Gastroesophageal sphincter (tissue), 4 donors: ENCODE results near the gene NOL6. TPM values are rescaled to one million over a fixed set of nuclear protein-coding genes. Genes with fewer than 3 reads are reported as not detected.
"Not testable (repeated sequence)": the region's sequence is repeated elsewhere in the genome, so short reads cannot be mapped to it uniquely, and the experiment has no call there.

Experiments used
- ATAC-seq: fragments of 150-250 bp; one replicate; pipeline ENCODE4 v1.9.1; 2016; ENCODE audit warnings: mild to moderate bottlenecking, moderate library complexity
- H3K27ac ChIP-seq, 4 donors: fragments of 200-600 bp; sonication (generic) in 3 of 4; 1 replicate in 3 of 4; 2 replicates in 1 of 4; pipeline ENCODE4 v1.5.1; 2016 to 2019
- H3K27me3 ChIP-seq: fragments of 200-600 bp; sonication (generic); one replicate; pipeline ENCODE4 v1.5.1; 2019
- H3K36me3 ChIP-seq, 2 donors: fragments of 200-600 bp; sonication (generic); one replicate each; pipeline ENCODE4 v1.5.1; 2019; ENCODE audit warnings: control low read depth in 1 of 2
- H3K4me1 ChIP-seq, 3 donors: fragments of 200-600 bp; sonication (generic); 1 replicate in 2 of 3; 2 replicates in 1 of 3; pipeline ENCODE4 v1.5.1; 2016 to 2019; ENCODE audit warnings: control low read depth in 2 of 3
- H3K4me3 ChIP-seq, 2 donors: fragments of 200-600 bp; sonication (generic); one replicate each; pipeline ENCODE4 v1.5.1; 2019; ENCODE audit warnings: mild to moderate bottlenecking in 1 of 2, moderate library complexity in 1 of 2
- H3K9me3 ChIP-seq, 3 donors: fragments of 200-600 bp; sonication (generic); one replicate each; pipeline ENCODE4 v1.5.1; 2017 to 2019; ENCODE audit warnings: control low read depth in 2 of 3
- EP300 ChIP-seq: sonication (generic); formaldehyde crosslinking; IDR thresholded peaks from one replicate; pipeline ENCODE4 v1.6.1; 2017; ENCODE audit warnings: antibody characterized with exemption, mild to moderate bottlenecking
- POLR2A ChIP-seq, 2 donors: fragments of 450-650 bp; IDR thresholded peaks; one replicate each; pipeline ENCODE4 v1.6.1; 2017; ENCODE audit warnings: antibody characterized with exemption in 2 of 2, mild to moderate bottlenecking in 2 of 2, moderate library complexity in 1 of 2
- POLR2AphosphoS5 ChIP-seq: sonication (generic); formaldehyde crosslinking; IDR thresholded peaks from one replicate; pipeline ENCODE4 v1.6.1; 2017; ENCODE audit warnings: antibody characterized with exemption
- WGBS, 2 donors: methylation state at CpG; one replicate each; pipeline ENCODE4 v1.1.5; 2018; ENCODE audit warnings: low coverage in 1 of 2; 5-methylcytosine and 5-hydroxymethylcytosine counted together
- total RNA-seq, 4 donors: library from RNA; depleted of rRNA; stranded (reverse); fragments of >200 nt; gene quantifications; one replicate each; pipeline ENCODE4 v1.1.0, GENCODE V29; 2016
- TF ChIP-seq, protein P1 (sequence below), 4 experiments: fragments of 200-600 bp in 2 of 4; fragments of 450-650 bp in 2 of 4; sonication (generic) in 1 of 4; IDR thresholded peaks; one replicate each; pipeline ENCODE4 v1.5.1; 2017 to 2019; ENCODE audit warnings: antibody characterized with exemption in 4 of 4, mild to moderate bottlenecking in 2 of 4, moderate library complexity in 2 of 4

Gene NOL6, protein sequence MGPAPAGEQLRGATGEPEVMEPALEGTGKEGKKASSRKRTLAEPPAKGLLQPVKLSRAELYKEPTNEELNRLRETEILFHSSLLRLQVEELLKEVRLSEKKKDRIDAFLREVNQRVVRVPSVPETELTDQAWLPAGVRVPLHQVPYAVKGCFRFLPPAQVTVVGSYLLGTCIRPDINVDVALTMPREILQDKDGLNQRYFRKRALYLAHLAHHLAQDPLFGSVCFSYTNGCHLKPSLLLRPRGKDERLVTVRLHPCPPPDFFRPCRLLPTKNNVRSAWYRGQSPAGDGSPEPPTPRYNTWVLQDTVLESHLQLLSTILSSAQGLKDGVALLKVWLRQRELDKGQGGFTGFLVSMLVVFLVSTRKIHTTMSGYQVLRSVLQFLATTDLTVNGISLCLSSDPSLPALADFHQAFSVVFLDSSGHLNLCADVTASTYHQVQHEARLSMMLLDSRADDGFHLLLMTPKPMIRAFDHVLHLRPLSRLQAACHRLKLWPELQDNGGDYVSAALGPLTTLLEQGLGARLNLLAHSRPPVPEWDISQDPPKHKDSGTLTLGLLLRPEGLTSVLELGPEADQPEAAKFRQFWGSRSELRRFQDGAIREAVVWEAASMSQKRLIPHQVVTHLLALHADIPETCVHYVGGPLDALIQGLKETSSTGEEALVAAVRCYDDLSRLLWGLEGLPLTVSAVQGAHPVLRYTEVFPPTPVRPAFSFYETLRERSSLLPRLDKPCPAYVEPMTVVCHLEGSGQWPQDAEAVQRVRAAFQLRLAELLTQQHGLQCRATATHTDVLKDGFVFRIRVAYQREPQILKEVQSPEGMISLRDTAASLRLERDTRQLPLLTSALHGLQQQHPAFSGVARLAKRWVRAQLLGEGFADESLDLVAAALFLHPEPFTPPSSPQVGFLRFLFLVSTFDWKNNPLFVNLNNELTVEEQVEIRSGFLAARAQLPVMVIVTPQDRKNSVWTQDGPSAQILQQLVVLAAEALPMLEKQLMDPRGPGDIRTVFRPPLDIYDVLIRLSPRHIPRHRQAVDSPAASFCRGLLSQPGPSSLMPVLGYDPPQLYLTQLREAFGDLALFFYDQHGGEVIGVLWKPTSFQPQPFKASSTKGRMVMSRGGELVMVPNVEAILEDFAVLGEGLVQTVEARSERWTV
- total RNA-seq: 10 to 100 TPM in 3 of 4 donors, 1 to 10 TPM in 1; 9.0 to 21.4 (median 16.1) TPM

DNA sequence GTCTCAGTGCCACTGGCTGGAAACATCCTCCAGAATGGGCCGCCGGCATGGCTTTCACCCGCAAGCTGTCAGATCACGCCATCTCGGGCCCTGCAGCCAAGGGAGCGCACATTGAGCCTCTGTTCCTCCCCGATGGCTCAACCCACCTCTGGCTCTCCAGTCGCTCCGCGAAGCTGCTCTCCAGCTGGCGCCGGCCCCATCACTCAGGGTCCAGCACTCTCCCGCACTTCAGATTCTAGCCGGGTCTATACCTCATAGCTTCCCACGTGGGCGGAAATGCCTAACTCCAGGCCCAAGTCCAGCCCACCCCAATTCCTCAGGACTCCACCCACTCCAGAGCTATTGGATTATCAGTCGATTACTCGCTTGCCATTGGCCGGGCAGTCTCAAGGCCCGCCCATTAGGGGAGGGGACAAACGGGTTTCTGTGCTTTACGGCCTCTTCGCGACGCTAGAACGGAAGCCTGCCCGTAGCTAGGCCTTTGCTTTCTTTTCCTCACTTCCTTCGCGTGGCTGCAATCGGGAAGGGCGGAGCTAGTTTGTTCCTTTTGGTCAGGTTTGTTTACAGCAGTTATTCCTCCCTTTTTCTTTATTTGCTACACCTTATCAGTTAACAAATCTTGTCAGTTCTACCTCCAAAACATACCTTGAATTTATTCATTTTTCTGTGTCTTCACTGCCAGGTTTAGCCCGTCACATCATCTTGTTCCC lies at the start of gene NOL6:
Gene NOL6 (minus strand): TSS at position 282 of the 710 bp plus-strand sequence. CDS start 82 bp downstream, at position 200.
- Histone ChIP-seq H3K4me3 (peak within 1 kb of the TSS; percentile 67 to 84), H3K4me1 (peaks cover 0 to 24% (median 12%) of the 10 kb centered on the region in 3 donors), H3K27me3 (no peaks in the 10 kb centered on the region), H3K9me3 (no peaks in the 10 kb centered on the region), H3K27ac (peak within 1 kb of the TSS; percentile 64 to 80 (median 74)), H3K36me3 (peaks cover 0 to 38% of the 10 kb centered on the region in 2 donors)
- TF ChIP-seq, protein P1, sequence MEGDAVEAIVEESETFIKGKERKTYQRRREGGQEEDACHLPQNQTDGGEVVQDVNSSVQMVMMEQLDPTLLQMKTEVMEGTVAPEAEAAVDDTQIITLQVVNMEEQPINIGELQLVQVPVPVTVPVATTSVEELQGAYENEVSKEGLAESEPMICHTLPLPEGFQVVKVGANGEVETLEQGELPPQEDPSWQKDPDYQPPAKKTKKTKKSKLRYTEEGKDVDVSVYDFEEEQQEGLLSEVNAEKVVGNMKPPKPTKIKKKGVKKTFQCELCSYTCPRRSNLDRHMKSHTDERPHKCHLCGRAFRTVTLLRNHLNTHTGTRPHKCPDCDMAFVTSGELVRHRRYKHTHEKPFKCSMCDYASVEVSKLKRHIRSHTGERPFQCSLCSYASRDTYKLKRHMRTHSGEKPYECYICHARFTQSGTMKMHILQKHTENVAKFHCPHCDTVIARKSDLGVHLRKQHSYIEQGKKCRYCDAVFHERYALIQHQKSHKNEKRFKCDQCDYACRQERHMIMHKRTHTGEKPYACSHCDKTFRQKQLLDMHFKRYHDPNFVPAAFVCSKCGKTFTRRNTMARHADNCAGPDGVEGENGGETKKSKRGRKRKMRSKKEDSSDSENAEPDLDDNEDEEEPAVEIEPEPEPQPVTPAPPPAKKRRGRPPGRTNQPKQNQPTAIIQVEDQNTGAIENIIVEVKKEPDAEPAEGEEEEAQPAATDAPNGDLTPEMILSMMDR (IDR thresholded peaks at IDR 0.05): no peak
- peak; percentile 32 to 66 for TF ChIP-seq POLR2A (IDR thresholded peaks at IDR 0.05)
- no peak for TF ChIP-seq EP300
- TF ChIP-seq POLR2AphosphoS5: peak; percentile 91
- peak; percentile 100 for ATAC-seq
- 0 to 1% methylated on average over 16 to 26 of the region's 32 CpGs for whole genome bisulfite sequencing, 2 donors

DNA sequence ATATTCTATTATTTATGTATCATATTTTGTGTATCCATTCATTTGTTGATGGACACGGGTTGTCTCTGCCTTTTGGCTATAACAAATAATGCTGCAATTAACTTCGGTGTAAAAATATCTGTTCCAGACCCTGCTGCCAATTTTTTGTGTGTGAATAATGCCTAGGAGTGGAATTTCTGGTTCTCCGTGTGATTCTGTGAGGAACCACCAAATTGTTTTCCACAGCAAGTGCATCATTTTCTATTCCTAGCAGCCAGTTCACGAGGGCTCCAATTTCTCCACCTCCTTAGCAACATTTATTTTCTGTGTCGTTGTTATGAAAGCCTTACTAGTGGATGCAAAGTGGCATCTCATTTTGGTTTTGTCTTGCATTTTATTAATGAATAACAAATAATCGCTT lies 48.1 kb upstream of the NOL6 start:
- H3K9me3 ChIP-seq, H3K27ac ChIP-seq, ATAC-seq, H3K36me3 ChIP-seq, H3K4me3 ChIP-seq: not testable (repeated sequence)
- 56 to 75% methylated on average over 6 of the region's 6 CpGs for WGBS, 2 donors
- peaks cover 55% of the 10 kb centered on the region for H3K27me3 ChIP-seq
- H3K4me1 ChIP-seq: peaks cover 4 to 17% (median 4%) of the 10 kb centered on the region in 3 donors

DNA sequence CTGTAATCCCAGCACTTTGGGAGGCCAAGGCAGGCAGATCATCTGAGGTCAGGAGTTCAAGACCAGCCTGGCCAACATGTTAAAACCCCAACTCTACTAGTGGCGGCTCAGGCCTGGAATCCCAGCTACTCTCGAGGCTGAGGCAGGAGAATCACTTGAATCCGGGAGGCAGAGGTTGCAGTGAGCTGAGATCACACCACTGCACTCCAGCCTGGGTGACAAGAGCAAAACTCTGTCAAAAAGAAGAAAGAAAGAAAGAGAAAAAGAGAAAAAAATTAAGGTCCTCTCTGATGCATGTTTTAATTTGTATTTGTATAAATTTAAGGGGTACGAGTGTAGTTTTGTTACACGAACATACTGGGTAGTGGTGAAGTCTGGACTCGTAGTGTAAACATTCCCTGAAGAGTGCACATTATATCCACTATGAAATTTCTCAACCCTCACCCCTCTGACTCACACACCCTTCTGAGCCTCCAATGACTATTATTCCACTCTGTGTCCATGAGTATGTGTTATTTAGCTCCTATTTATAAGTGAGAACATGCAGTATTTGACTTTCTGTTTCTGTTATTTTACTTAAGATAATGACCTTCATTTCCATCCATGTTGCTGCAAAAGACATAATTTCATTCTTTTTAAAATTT lies 44.3 kb upstream of the NOL6 start:
- H3K36me3 ChIP-seq, H3K27ac ChIP-seq, H3K4me1 ChIP-seq, H3K4me3 ChIP-seq, H3K9me3 ChIP-seq, ATAC-seq: not testable (repeated sequence)
- H3K27me3 ChIP-seq: peaks cover 17% of the 10 kb centered on the region
- WGBS, 2 donors: 46 to 56% methylated on average over 3 to 5 of the region's 6 CpGs

DNA sequence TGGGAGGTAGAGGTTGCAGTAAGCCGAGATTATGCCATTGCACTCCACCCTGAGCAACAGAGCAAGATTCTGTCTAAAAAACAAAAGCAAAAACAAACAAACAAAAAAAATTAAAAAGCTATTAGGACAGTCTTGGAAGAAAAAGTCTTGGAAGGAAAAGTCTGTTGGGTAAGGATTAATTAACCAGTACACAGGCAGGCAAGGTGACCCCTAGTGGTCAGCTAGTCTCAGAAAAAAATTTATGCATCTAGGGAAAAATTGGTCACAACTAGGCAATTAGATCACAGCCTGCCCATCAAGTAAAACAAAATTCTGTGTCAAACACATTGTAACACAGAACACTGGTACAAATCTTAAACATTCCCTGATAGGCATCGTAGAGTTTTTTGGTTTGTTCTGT lies 43.6 kb upstream of the NOL6 start:
- Histone ChIP-seq H3K4me3 (no peak overlapping the region), H3K4me1 (no peaks in the 10 kb centered on the region), H3K36me3 (no peaks in the 10 kb centered on the region), H3K27me3 (peaks cover 11% of the 10 kb centered on the region), H3K9me3 (no peaks in the 10 kb centered on the region), H3K27ac (no peak overlapping the region)
- no peak for ATAC-seq
- WGBS, 2 donors: 83 to 90% methylated on average over 1 to 2 of the region's 2 CpGs
- TF ChIP-seq POLR2A (IDR thresholded peaks at IDR 0.05) (no peak), EP300 (no peak)
- TF ChIP-seq, protein P1 (IDR thresholded peaks at IDR 0.05): peak; percentile 26 to 65 (median 47)

DNA sequence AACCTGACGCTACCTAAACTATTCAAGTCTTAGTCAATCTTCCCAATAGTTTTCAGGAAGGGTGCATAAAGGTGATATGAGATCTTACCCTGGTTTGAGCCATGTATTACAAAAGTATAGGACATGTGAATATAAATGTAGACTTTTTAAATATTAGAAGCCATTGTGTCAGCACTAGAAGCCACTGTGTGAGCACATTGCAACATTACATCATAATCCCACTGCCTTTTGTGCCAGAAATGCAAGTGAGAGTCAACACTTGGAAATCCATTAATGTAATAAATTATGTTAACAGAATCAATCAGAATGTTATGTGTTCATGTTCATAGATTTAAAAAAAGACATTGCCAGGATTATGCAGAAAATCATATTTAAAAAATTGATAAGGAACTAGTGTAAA lies 42.7 kb upstream of the NOL6 start:
- H3K9me3 ChIP-seq, H3K27ac ChIP-seq, H3K27me3 ChIP-seq, H3K4me3 ChIP-seq, H3K4me1 ChIP-seq, ATAC-seq, H3K36me3 ChIP-seq: not testable (repeated sequence)
- WGBS, 2 donors: 71% methylated on average over 1 of the region's 1 CpG; no CpG with 5 or more reads in 1 of the 2 donors

DNA sequence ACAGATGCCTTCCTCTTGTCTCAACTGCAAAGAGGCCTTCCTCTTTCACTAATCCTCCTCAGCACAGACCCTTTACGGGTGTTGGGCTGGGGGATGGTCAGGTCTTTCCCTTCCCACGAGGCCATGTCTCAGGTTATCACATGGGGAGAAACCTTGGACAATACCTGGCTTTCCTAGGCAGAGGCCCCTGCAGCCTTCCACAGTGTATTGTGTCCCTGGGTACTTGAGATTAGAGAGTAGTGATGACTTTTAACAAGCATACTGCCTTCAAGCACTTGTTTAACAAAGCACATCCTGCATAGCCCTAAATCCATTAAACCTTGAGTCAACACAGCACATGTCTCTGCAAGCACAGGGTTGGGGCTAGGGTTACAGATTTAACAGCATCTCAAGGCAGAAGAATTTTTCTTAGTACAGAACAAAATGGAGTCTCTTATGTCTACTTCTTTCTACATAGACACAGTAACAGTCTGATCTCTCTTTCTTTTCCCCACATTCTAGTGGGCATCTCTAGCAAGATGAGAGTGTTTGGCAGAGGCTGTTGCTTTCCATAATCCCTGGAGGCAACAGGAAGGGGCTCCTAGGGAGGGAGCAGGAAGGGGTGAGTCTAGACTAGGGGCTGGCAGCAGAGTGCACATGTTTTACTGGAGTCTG lies 41.7 kb upstream of the NOL6 start:
- ATAC-seq, H3K36me3 ChIP-seq, H3K4me1 ChIP-seq, H3K27ac ChIP-seq, H3K9me3 ChIP-seq, H3K4me3 ChIP-seq, H3K27me3 ChIP-seq: not testable (repeated sequence)
- WGBS, 2 donors: no CpG with 5 or more reads among the region's 2 CpGs

DNA sequence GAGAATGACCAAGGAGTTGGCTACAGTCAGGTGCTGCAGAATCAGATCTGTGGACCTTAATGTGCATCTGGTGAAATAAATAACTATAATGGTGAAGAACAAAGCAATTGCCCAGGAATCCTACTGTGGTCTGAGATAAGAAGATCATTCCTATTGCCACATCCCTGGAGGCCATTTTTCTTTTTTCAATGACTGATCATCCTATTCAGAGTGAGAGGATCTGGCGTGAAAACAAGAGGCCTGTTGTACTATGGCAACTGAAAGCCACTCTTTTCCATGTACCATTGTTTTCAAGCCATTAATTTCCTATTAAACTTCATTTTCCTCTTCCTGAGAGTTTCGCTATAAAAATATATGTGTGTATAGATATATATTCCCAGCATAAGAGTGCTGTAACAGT lies 38.8 kb upstream of the NOL6 start:
- H3K4me1 ChIP-seq, ATAC-seq, H3K4me3 ChIP-seq, H3K36me3 ChIP-seq, H3K27me3 ChIP-seq, H3K9me3 ChIP-seq, H3K27ac ChIP-seq: not testable (repeated sequence)
- WGBS, 2 donors: 64 to 88% methylated on average over 1 to 2 of the region's 2 CpGs

DNA sequence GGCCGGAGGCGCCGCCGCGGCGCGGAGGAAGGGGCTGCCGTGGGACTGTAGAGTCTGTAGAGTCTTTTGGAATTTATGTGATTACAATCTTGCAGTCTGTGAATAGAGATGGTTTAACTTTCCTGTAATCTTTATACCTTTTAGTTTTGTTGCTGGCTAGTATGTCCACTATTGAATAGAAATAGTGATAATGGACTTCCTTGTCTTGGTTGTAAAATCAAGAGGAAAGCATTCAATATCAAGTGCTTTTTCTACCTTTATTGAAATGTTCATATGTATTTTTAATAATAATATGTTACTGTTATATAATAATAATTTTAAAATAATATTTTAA lies 37.4 kb upstream of the NOL6 start:
- 0% methylated on average over 8 of the region's 8 CpGs for WGBS, 2 donors
- H3K4me1 ChIP-seq, H3K27me3 ChIP-seq, H3K36me3 ChIP-seq, ATAC-seq, H3K9me3 ChIP-seq: not testable (repeated sequence)
- H3K27ac ChIP-seq: peak overlapping the region; percentile 60 to 90 (median 87)
- peak overlapping the region; percentile 65 to 72 for H3K4me3 ChIP-seq
